A673 (cell line): Measurements from ENCODE around the gene AOC2. TPM values are rescaled to one million over a fixed set of nuclear protein-coding genes. Genes with fewer than 3 reads are reported as not detected.

ENCODE experiments used
- BruUV-seq: library from RNA; stranded (reverse); fragments of 400-500 nt; replicated peaks from 2 replicates; lab custom pipeline; 2021; lab: Mats Ljungman, UMichigan
- CTCF ChIA-PET: fragments of 300-600 bp; sonication (Branson Sonifier 250); formaldehyde crosslinking; loops from one replicate; lab custom pipeline; 2022; ENCODE audit warnings: antibody characterized with exemption; lab: Charles Lee
- POLR2A ChIA-PET: fragments of 300-600 bp; sonication (Branson Sonifier 250); formaldehyde crosslinking; loops from one replicate; lab custom pipeline; 2022; ENCODE audit warnings: antibody characterized with exemption; ENCODE audit not compliant: low non-redundant PET; lab: Charles Lee
- DNase-seq: peaks from one replicate; pipeline ENCODE4 v3.0.0-alpha.2; 2015; ENCODE audit warnings: low spot score
- H3K27ac ChIP-seq: fragments of 200-600 bp; sonication (generic); 2 replicates; pipeline ENCODE4 v1.5.1; 2016; ENCODE audit warnings: mixed run types, low read depth, mild to moderate bottlenecking, mixed read lengths, antibody characterized with exemption, low read length; ENCODE audit not compliant: poor library complexity, severe bottlenecking
- H3K27me3 ChIP-seq: fragments of 200-600 bp; sonication (generic); replicated peaks from 2 replicates; pipeline ENCODE4 v1.6.1; 2017; ENCODE audit warnings: mixed run types, low read depth, mild to moderate bottlenecking, mixed read lengths, antibody characterized with exemption, low read length; ENCODE audit not compliant: insufficient read depth, poor library complexity
- H3K36me3 ChIP-seq: fragments of 200-600 bp; sonication (generic); 2 replicates; pipeline ENCODE4 v1.6.1; 2016; ENCODE audit warnings: mixed run types, mild to moderate bottlenecking, mixed read lengths, antibody characterized with exemption, low read length; ENCODE audit not compliant: insufficient read depth, poor library complexity, severe bottlenecking
- H3K4me1 ChIP-seq: fragments of 200-600 bp; sonication (generic); 2 replicates; pipeline ENCODE4 v1.6.1; 2017; ENCODE audit warnings: mixed run types, mild to moderate bottlenecking, mixed read lengths, antibody characterized with exemption, low read length; ENCODE audit not compliant: insufficient read depth, poor library complexity, severe bottlenecking
- H3K4me3 ChIP-seq: fragments of 200-600 bp; sonication (generic); 2 replicates; pipeline ENCODE4 v1.5.1; 2016; ENCODE audit warnings: low read depth, mixed run types, mild to moderate bottlenecking, mixed read lengths, low read length; ENCODE audit not compliant: poor library complexity, severe bottlenecking
- H3K9me3 ChIP-seq: fragments of 200-600 bp; sonication (generic); 2 replicates; pipeline ENCODE4 v1.6.1; 2016; ENCODE audit warnings: mixed run types, low read depth, mild to moderate bottlenecking, mixed read lengths, antibody characterized with exemption, low read length; ENCODE audit not compliant: poor library complexity, severe bottlenecking
- CTCF ChIP-seq: fragments of 300-800, 200-600 bp; sonication (generic); conservative IDR thresholded peaks from 2 replicates; pipeline ENCODE4 v1.5.1; 2017; ENCODE audit warnings: low read depth, mild to moderate bottlenecking, antibody characterized with exemption, low read length, moderate library complexity, mixed read lengths
- EZH2 ChIP-seq: fragments of 200-600 bp; sonication (generic); IDR thresholded peaks from 2 replicates; pipeline ENCODE4 v1.6.1; 2017; ENCODE audit warnings: borderline replicate concordance, low read depth, mild to moderate bottlenecking, mixed read lengths, antibody characterized with exemption, low read length; ENCODE audit not compliant: poor library complexity, severe bottlenecking
- intact Hi-C: fragments of 100-400 bp; cut with micrococcal nuclease; formaldehyde crosslinking; loops from one replicate; pipeline ENCODE4 v1.10.0; 2022; ENCODE audit not compliant: unreplicated experiment
- total RNA-seq: library from RNA; stranded (reverse); gene quantifications from 2 replicates; pipeline ENCODE4 v1.2.3, GENCODE V29; 2021

AOC2 gene
- total RNA-seq, 1 experiment from 2014 or later = 1.2 TPM

GRCh38 chr17:42852351-42852750 is 8.0 kb downstream of the AOC2 start:
- POLR2A ChIA-PET = no interaction called here

DNA sequence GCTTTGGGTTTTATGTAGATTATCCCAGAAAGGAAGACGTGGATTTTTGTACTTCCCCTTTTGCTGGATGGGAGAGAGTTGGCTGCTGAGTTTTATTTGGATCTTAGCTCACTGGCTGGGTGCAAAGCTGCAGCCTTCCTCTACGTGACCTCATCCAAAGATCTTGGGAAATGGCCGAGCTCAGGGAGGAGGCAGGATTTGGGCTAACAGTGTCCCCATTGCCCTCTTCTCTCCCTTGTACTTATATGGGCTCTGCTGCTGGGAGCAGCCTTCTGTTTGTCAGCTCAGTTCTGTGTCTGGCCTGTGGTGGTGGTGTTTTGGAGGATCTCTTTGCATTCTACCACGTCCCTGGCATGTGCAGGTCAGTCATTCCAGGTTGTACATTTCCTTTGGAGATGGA is 8.6 kb downstream of the AOC2 start:
- Histone ChIP-seq H3K4me1 (no peaks in the 10 kb centered on the region), H3K27ac (no peak overlapping the region), H3K27me3 (no peaks in the 10 kb centered on the region), H3K36me3 (no peaks in the 10 kb centered on the region), H3K4me3 (no peak overlapping the region), H3K9me3 (no peaks in the 10 kb centered on the region)
- POLR2A ChIA-PET = no interaction called here
- BruUV-seq = no TSS peak
- CTCF ChIA-PET = no interaction called here
- TF ChIP-seq EZH2 = no peak
- TF ChIP-seq CTCF = no peak
- intact Hi-C loops = no loop called here
- no peak for DNase-seq

More at GRCh38 chr17:42852351-42852750, 8.0 kb downstream of the AOC2 start:
- Histone ChIP-seq H3K36me3 (no peaks in the 10 kb centered on the region), H3K9me3 (no peaks in the 10 kb centered on the region), H3K27me3 (no peaks in the 10 kb centered on the region), H3K4me1 (no peaks in the 10 kb centered on the region), H3K27ac (no peak overlapping the region), H3K4me3 (no peak overlapping the region)
- DNase-seq = no peak
- no peak for TF ChIP-seq EZH2
- TF ChIP-seq CTCF = no peak
- intact Hi-C loops = no loop called here
- no TSS peak for BruUV-seq
- CTCF ChIA-PET = no interaction called here

- no peak overlapping the region for H3K27ac ChIP-seq
- no TSS peak for BruUV-seq
- no peak overlapping the region for H3K4me3 ChIP-seq
- no peak for DNase-seq
- intact Hi-C loops = no loop called here
- TF ChIP-seq CTCF (no peak), EZH2 (no peak)
- H3K4me1 ChIP-seq = no peaks in the 10 kb centered on the region
- H3K9me3 ChIP-seq = no peaks in the 10 kb centered on the region
- ChIA-PET CTCF (no interaction called here), POLR2A (no interaction called here)
- H3K27me3 ChIP-seq = no peaks in the 10 kb centered on the region
- no peaks in the 10 kb centered on the region for H3K36me3 ChIP-seq
Measured at GRCh38 chr17:42853597-42853967, 9.2 kb downstream of the AOC2 start.
